CD8-positive, alpha-beta memory T cell (primary cell): ENCODE measurements around the gene PITPNC1. TPM values are rescaled to one million over a fixed set of nuclear protein-coding genes. Genes with fewer than 3 reads are reported as not detected.
A peak's percentile ranks its signal among the peaks of the same experiment; 100 is the strongest.
"Not testable (repeated sequence)": the region's sequence is repeated elsewhere in the genome, so short reads cannot be mapped to it uniquely, and the experiment has no call there.

Experiments
- CTCF ChIA-PET: fragments of 350-600 bp; sonication (Branson Sonifier 250); formaldehyde crosslinking; loops from one replicate; lab custom pipeline; 2021; ENCODE audit warnings: antibody characterized with exemption; lab: Charles Lee
- POLR2A ChIA-PET: fragments of 350-600 bp; sonication (Branson Sonifier 250); formaldehyde crosslinking; loops from one replicate; lab custom pipeline; 2021; ENCODE audit warnings: antibody characterized with exemption; lab: Charles Lee
- DNase-seq, 5 donors: peaks; one replicate each; pipeline versions ENCODE4 v3.0.0 to v3.0.0-alpha.2; 2020 to 2022; ENCODE audit warnings: mixed read lengths in 1 of 5
- H3K27ac ChIP-seq: one replicate; pipeline ENCODE4 v1.7.0; 2013; ENCODE audit warnings: low read depth, mild to moderate bottlenecking, low read length, moderate library complexity
- H3K27me3 ChIP-seq: 2 replicates; pipeline ENCODE4 v1.7.0; 2013; ENCODE audit warnings: low read length, mild to moderate bottlenecking; ENCODE audit not compliant: insufficient read depth, poor library complexity, severe bottlenecking
- H3K36me3 ChIP-seq: 2 replicates; pipeline ENCODE4 v1.7.0; 2013; ENCODE audit warnings: mild to moderate bottlenecking, low read length, moderate library complexity; ENCODE audit not compliant: insufficient read depth
- H3K4me1 ChIP-seq: 2 replicates; pipeline ENCODE4 v1.7.0; 2013; ENCODE audit warnings: mild to moderate bottlenecking, low read length, moderate library complexity; ENCODE audit not compliant: insufficient read depth
- H3K4me3 ChIP-seq: 2 replicates; pipeline ENCODE4 v1.7.0; 2013; ENCODE audit warnings: mild to moderate bottlenecking, low read length
- H3K9me3 ChIP-seq: 2 replicates; pipeline ENCODE4 v1.7.0; 2013; ENCODE audit warnings: mild to moderate bottlenecking, low read length
- H3K27ac Mint-ChIP-seq, 8 donors: one replicate each; pipeline ENCODE4 v1.8.0; 2020 to 2021; ENCODE audit warnings: mixed read lengths in 8 of 8, mild to moderate bottlenecking in 6 of 8, inconsistent platforms in 3 of 8, moderate library complexity in 3 of 8
- H3K27me3 Mint-ChIP-seq, 2 donors: one replicate each; pipeline ENCODE4 v1.8.0; 2020 to 2021; ENCODE audit warnings: mixed read lengths in 2 of 2, mild to moderate bottlenecking in 1 of 2, moderate library complexity in 1 of 2
- H3K36me3 Mint-ChIP-seq, 3 donors: one replicate each; pipeline ENCODE4 v1.8.0; 2020 to 2021; ENCODE audit warnings: mixed read lengths in 3 of 3, inconsistent platforms in 1 of 3, mild to moderate bottlenecking in 1 of 3
- H3K4me1 Mint-ChIP-seq, 3 donors: one replicate each; pipeline ENCODE4 v1.8.0; 2020 to 2021; ENCODE audit warnings: mixed read lengths in 3 of 3, inconsistent platforms in 1 of 3, mild to moderate bottlenecking in 1 of 3
- H3K4me3 Mint-ChIP-seq, 7 donors: one replicate each; pipeline ENCODE4 v1.8.0; 2020 to 2021; ENCODE audit warnings: mixed read lengths in 7 of 7, mild to moderate bottlenecking in 6 of 7, moderate library complexity in 4 of 7, inconsistent platforms in 2 of 7
- H3K9me3 Mint-ChIP-seq, 5 donors: one replicate each; pipeline ENCODE4 v1.8.0; 2020 to 2022; ENCODE audit warnings: mixed read lengths in 5 of 5, mild to moderate bottlenecking in 3 of 5, moderate library complexity in 2 of 5, inconsistent platforms in 1 of 5
- polyA plus RNA-seq: library from polyadenylated mRNA; unstranded; fragments of 300-500 nt; fragmentation: Illumina TruSeq; gene quantifications from one replicate; pipeline ENCODE4 v1.2.3, GENCODE V29; 2021
- total RNA-seq, 2 experiments: library from RNA; stranded (reverse); gene quantifications; one replicate each; pipeline ENCODE4 v1.2.3, GENCODE V29; 2021

PITPNC1 gene
- total and polyA plus RNA-seq, 3 experiments from 2014 or later: 43.1 to 163 (median 45.1) TPM

- Mint-ChIP-seq H3K27ac (no peak overlapping the region), H3K27me3 (no peaks in the 10 kb centered on the region), H3K36me3 (peaks cover 3 to 4% (median 3%) of the 10 kb centered on the region in 3 donors), H3K4me3 (no peak overlapping the region), H3K4me1 (peaks cover 68 to 86% (median 77%) of the 10 kb centered on the region in 3 donors), H3K9me3 (no peaks in the 10 kb centered on the region)
- H3K27me3 ChIP-seq: no peaks in the 10 kb centered on the region
- H3K36me3 ChIP-seq: no peaks in the 10 kb centered on the region
- H3K27ac ChIP-seq: no peak overlapping the region
- peaks cover 73% of the 10 kb centered on the region for H3K4me1 ChIP-seq
- H3K9me3 ChIP-seq: no peaks in the 10 kb centered on the region
- no peak for DNase-seq
- H3K4me3 ChIP-seq: no peak overlapping the region
- ChIA-PET CTCF (interaction anchor here (15.2 kb wide), 1 partner anchor 94 kb away, joined by 269 read pairs; the partner anchor contains the start of gene PITPNC1), POLR2A (interaction anchor here (1.0 to 2.3 kb wide), 2 partner anchors 30 kb away, joined by 4 to 16 read pairs; no protein-coding TSS in a partner anchor)
Measured at GRCh38 chr17:67471118-67471517, 94.0 kb downstream of the PITPNC1 start.

GRCh38 chr17:67472606-67473005 is 95.5 kb downstream of the PITPNC1 start:
- H3K4me3 ChIP-seq, H3K27me3 ChIP-seq, H3K4me3 Mint-ChIP-seq, H3K27ac ChIP-seq, H3K36me3 Mint-ChIP-seq, H3K27me3 Mint-ChIP-seq, H3K36me3 ChIP-seq, H3K9me3 Mint-ChIP-seq, DNase-seq, H3K9me3 ChIP-seq: not testable (repeated sequence)
- peaks cover 73% of the 10 kb centered on the region for H3K4me1 ChIP-seq
- Mint-ChIP-seq H3K4me1 (peaks cover 62 to 79% (median 70%) of the 10 kb centered on the region in 3 donors), H3K27ac (peak overlapping the region in 2 of 8 donors; percentile 72 to 75)
- CTCF ChIA-PET: interaction anchor here (1.2 to 15.2 kb wide), 5 partner anchors 9 to 95 kb away, joined by 3 to 269 read pairs (median 49); partner anchors contain the start of gene PITPNC1
- POLR2A ChIA-PET: interaction anchor here (0.7 to 1.2 kb wide), 4 partner anchors 9 to 104 kb away, joined by 3 read pairs; no protein-coding TSS in a partner anchor

- POLR2A ChIA-PET: interaction anchor here (0.6 to 5.1 kb wide), 7 partner anchors 12 to 96 kb away, joined by 3 to 38 read pairs (median 4); no protein-coding TSS in a partner anchor
- Histone ChIP-seq H3K9me3 (no peaks in the 10 kb centered on the region), H3K27me3 (no peaks in the 10 kb centered on the region), H3K4me3 (peak overlapping the region; percentile 53), H3K4me1 (peaks cover 73% of the 10 kb centered on the region), H3K36me3 (no peaks in the 10 kb centered on the region), H3K27ac (no peak overlapping the region)
- no peak for DNase-seq
- Mint-ChIP-seq H3K36me3 (peaks cover 3 to 4% (median 3%) of the 10 kb centered on the region in 3 donors), H3K4me3 (peak overlapping the region; percentile 4 to 87 (median 78)), H3K9me3 (no peaks in the 10 kb centered on the region), H3K4me1 (peaks cover 68 to 82% (median 73%) of the 10 kb centered on the region in 3 donors), H3K27me3 (no peaks in the 10 kb centered on the region), H3K27ac (peak overlapping the region; percentile 91 to 99 (median 94))
- CTCF ChIA-PET: interaction anchor here (1.1 to 15.2 kb wide), 13 partner anchors 8 to 97 kb away, joined by 3 to 269 read pairs (median 14); partner anchors contain the start of gene PITPNC1
Measured at GRCh38 chr17:67474081-67474661, 97.1 kb downstream of the PITPNC1 start.

- no peaks in the 10 kb centered on the region for H3K27me3 ChIP-seq
- H3K4me1 ChIP-seq: peaks cover 72% of the 10 kb centered on the region
- Mint-ChIP-seq H3K27ac (peak overlapping the region; percentile 91 to 99 (median 94)), H3K4me1 (peaks cover 69 to 82% (median 73%) of the 10 kb centered on the region in 3 donors), H3K9me3 (no peaks in the 10 kb centered on the region), H3K27me3 (no peaks in the 10 kb centered on the region), H3K36me3 (peaks cover 0 to 4% (median 3%) of the 10 kb centered on the region in 3 donors), H3K4me3 (peak overlapping the region; percentile 42 to 87 (median 78))
- POLR2A ChIA-PET: interaction anchor here (0.6 to 5.1 kb wide), 12 partner anchors 9 to 101 kb away, joined by 3 to 50 read pairs (median 4); partner anchors contain the start of gene PITPNC1
- no peaks in the 10 kb centered on the region for H3K9me3 ChIP-seq
- CTCF ChIA-PET: interaction anchor here (0.7 to 15.2 kb wide), 40 partner anchors 9 to 213 kb away, joined by 3 to 269 read pairs (median 5); partner anchors contain the start of genes PITPNC1 and PSMD12
- peak overlapping the region; percentile 48 for H3K27ac ChIP-seq
- H3K4me3 ChIP-seq: peak overlapping the region; percentile 53
- DNase-seq: peak; percentile 73 to 89 (median 81)
- H3K36me3 ChIP-seq: no peaks in the 10 kb centered on the region
Measured at GRCh38 chr17:67475161-67475937, 98.3 kb downstream of the PITPNC1 start.

GRCh38 chr17:67476787-67477335 is 99.8 kb downstream of the PITPNC1 start:
- peak overlapping the region in 4 of 7 donors; percentile 8 to 60 (median 18) for H3K4me3 Mint-ChIP-seq
- H3K36me3 ChIP-seq: no peaks in the 10 kb centered on the region
- H3K36me3 Mint-ChIP-seq: peaks cover 0 to 4% (median 1%) of the 10 kb centered on the region in 3 donors
- POLR2A ChIA-PET: interaction anchor here (3.0 to 5.1 kb wide), 3 partner anchors 35 to 99 kb away, joined by 17 to 50 read pairs (median 38); partner anchors contain the start of gene PITPNC1
- H3K4me1 Mint-ChIP-seq: peaks cover 71 to 84% (median 75%) of the 10 kb centered on the region in 3 donors
- DNase-seq: no peak
- CTCF ChIA-PET: interaction anchor here (1.0 to 15.2 kb wide), 9 partner anchors 10 to 111 kb away, joined by 3 to 269 read pairs (median 25); partner anchors contain the start of genes PITPNC1 and PSMD12
- H3K27ac ChIP-seq: no peak overlapping the region
- H3K9me3 ChIP-seq: no peaks in the 10 kb centered on the region
- H3K4me3 ChIP-seq: no peak overlapping the region
- no peaks in the 10 kb centered on the region for H3K9me3 Mint-ChIP-seq
- no peaks in the 10 kb centered on the region for H3K27me3 ChIP-seq
- peak overlapping the region in 7 of 8 donors; percentile 61 to 99 (median 80) for H3K27ac Mint-ChIP-seq
- H3K4me1 ChIP-seq: peaks cover 69% of the 10 kb centered on the region
- no peaks in the 10 kb centered on the region for H3K27me3 Mint-ChIP-seq

GRCh38 chr17:67477687-67478086 is 100.6 kb downstream of the PITPNC1 start:
- Mint-ChIP-seq H3K27ac (peak overlapping the region; percentile 89 to 99 (median 94)), H3K4me3 (peak overlapping the region; percentile 63 to 88 (median 77)), H3K4me1 (peaks cover 74 to 86% (median 80%) of the 10 kb centered on the region in 3 donors), H3K9me3 (no peaks in the 10 kb centered on the region), H3K36me3 (peaks cover 0 to 6% (median 3%) of the 10 kb centered on the region in 3 donors), H3K27me3 (no peaks in the 10 kb centered on the region)
- ChIA-PET POLR2A (interaction anchor here (0.7 to 5.1 kb wide), 4 partner anchors 36 to 100 kb away, joined by 3 to 50 read pairs (median 21); partner anchors contain the start of gene PITPNC1), CTCF (interaction anchor here (1.2 to 15.2 kb wide), 5 partner anchors 15 to 100 kb away, joined by 3 to 269 read pairs (median 21); partner anchors contain the start of gene PITPNC1)
- Histone ChIP-seq H3K4me3 (peak overlapping the region; percentile 57), H3K27ac (peak overlapping the region; percentile 54), H3K9me3 (no peaks in the 10 kb centered on the region), H3K27me3 (no peaks in the 10 kb centered on the region), H3K36me3 (no peaks in the 10 kb centered on the region), H3K4me1 (peaks cover 70% of the 10 kb centered on the region)
- peak in 3 of 5 donors; percentile 14 to 63 (median 50) for DNase-seq
